GM12878 (cell line): ENCODE results near the gene FBXL19. TPM values are rescaled to one million over a fixed set of nuclear protein-coding genes. Genes with fewer than 3 reads are reported as not detected.

ENCODE experiments used
- ATAC-seq: fragments of 200-7000 bp; cut with Tn5 transposase; 3 replicates; pipeline ENCODE4 v1.9.1; 2020; ENCODE audit warnings: mild to moderate bottlenecking, moderate library complexity
- BruUV-seq: library from RNA; stranded (reverse); fragments of 400-500 nt; replicated peaks from 2 replicates; lab custom pipeline; 2021; lab: Mats Ljungman, UMichigan
- CTCF ChIA-PET: fragments of 300-600 bp; sonication (Branson Sonifier 250); formaldehyde crosslinking; extraction: SDS; loops from one replicate; lab custom pipeline; 2021; ENCODE audit warnings: inconsistent platforms; lab: Yijun Ruan, JAX
- POLR2A ChIA-PET: fragments of 350-600 bp; formaldehyde crosslinking; extraction: SDS; loops from one replicate; lab custom pipeline; 2021; ENCODE audit warnings: inconsistent platforms; lab: Charles Lee
- RAD21 ChIA-PET: fragments of 300-600 bp; sonication (Branson Sonifier 250); formaldehyde crosslinking; loops from one replicate; lab custom pipeline; 2023; ENCODE audit warnings: antibody characterized with exemption; ENCODE audit not compliant: unreplicated experiment; lab: Charles Lee
- SMC1A ChIA-PET: fragments of 300-600 bp; sonication (Branson Sonifier 250); formaldehyde crosslinking; loops from one replicate; lab custom pipeline; 2023; ENCODE audit not compliant: unreplicated experiment, uncharacterized antibody; lab: Charles Lee
- DNase-seq: peaks from one replicate; pipeline ENCODE4 v3.0.0-alpha.2; 2011; ENCODE audit warnings: low read depth, low spot score
- FAIRE-seq: peaks from 3 replicates; lab custom pipeline; 2011; peaks lifted over from hg19 to GRCh38; lab: Jason Lieb, UNC
- H2AFZ ChIP-seq: 2 replicates; pipeline ENCODE4 v1.6.0; 2011; ENCODE audit warnings: low read depth, low read length, control low read depth; ENCODE audit not compliant: control insufficient read depth
- H3K27ac ChIP-seq: 2 replicates; pipeline ENCODE4 v1.5.1; 2011; ENCODE audit warnings: control low read depth; ENCODE audit not compliant: control insufficient read depth, insufficient read depth
- H3K27me3 ChIP-seq, 2 experiments: replicated peaks in 1 of 2; 2 replicates each; pipeline versions ENCODE4 v1.6.0 to v1.6.1; 2011; ENCODE audit warnings: low read length in 1 of 2; ENCODE audit not compliant: control insufficient read depth in 2 of 2, insufficient read depth in 2 of 2
- H3K36me3 ChIP-seq, 2 experiments: 2 replicates each; pipeline ENCODE4 v1.5.1; 2011; ENCODE audit warnings: low read length in 1 of 2; ENCODE audit not compliant: control insufficient read depth in 2 of 2, insufficient read depth in 2 of 2
- H3K4me1 ChIP-seq: 2 replicates; pipeline ENCODE4 v1.6.1; 2011; ENCODE audit warnings: mild to moderate bottlenecking, low read length, moderate library complexity, mixed read lengths; ENCODE audit not compliant: control insufficient read depth, insufficient read depth
- H3K4me2 ChIP-seq: 2 replicates; pipeline ENCODE4 v1.6.0; 2011; ENCODE audit warnings: control low read depth; ENCODE audit not compliant: control insufficient read depth, insufficient read depth
- H3K4me3 ChIP-seq: fragments of 200-600 bp; sonication (generic); 2 replicates; pipeline ENCODE4 v1.5.1; 2016
- H3K79me2 ChIP-seq: 2 replicates; pipeline ENCODE4 v1.6.0; 2011; ENCODE audit warnings: low read length; ENCODE audit not compliant: control insufficient read depth, insufficient read depth
- H3K9ac ChIP-seq: 2 replicates; pipeline ENCODE4 v1.8.0; 2011; ENCODE audit warnings: low read length, control low read depth, mixed read lengths; ENCODE audit not compliant: control insufficient read depth, insufficient read depth
- H3K9me3 ChIP-seq: replicated peaks from 3 replicates; pipeline ENCODE4 v1.5.1; 2011; ENCODE audit warnings: mild to moderate bottlenecking, low read length; ENCODE audit not compliant: control insufficient read depth, insufficient read depth
- H4K20me1 ChIP-seq: 2 replicates; pipeline ENCODE4 v1.6.0; 2011; ENCODE audit not compliant: control insufficient read depth, insufficient read depth
- CREM ChIP-seq: IDR thresholded peaks from 2 replicates; pipeline ENCODE4 v1.6.1; 2014; ENCODE audit warnings: antibody characterized with exemption, low read depth
- CTCF ChIP-seq, 3 experiments: IDR thresholded peaks in 2 of 3; conservative IDR thresholded peaks in 1 of 3; 2 replicates each; pipeline ENCODE4 v1.5.1; 2011; ENCODE audit warnings: low read depth in 3 of 3, low read length in 3 of 3, mild to moderate bottlenecking in 3 of 3, control low read depth in 2 of 3, moderate library complexity in 2 of 3, inconsistent platforms in 1 of 3, mixed read lengths in 1 of 3; ENCODE audit not compliant: control insufficient read depth in 2 of 3, insufficient read depth in 1 of 3; ENCODE audit errors: extremely low read depth in 1 of 3
- SREBF1 ChIP-seq: IDR thresholded peaks from 2 replicates; pipeline ENCODE4 v1.6.1; 2012; ENCODE audit warnings: mild to moderate bottlenecking, low read length
- ZNF622 ChIP-seq: fragments of 450-650 bp; IDR thresholded peaks from 2 replicates; pipeline ENCODE4 v1.6.1; 2017; ENCODE audit warnings: mild to moderate bottlenecking, inconsistent platforms
- WGBS: methylation state at CpG from one replicate; pipeline ENCODE4 v1.1.6; 2016; ENCODE audit warnings: low lambda C conversion rate; ENCODE audit not compliant: insufficient replicate concordance, insufficient coverage; ENCODE audit errors: missing lambda C conversion rate; 5-methylcytosine and 5-hydroxymethylcytosine counted together
- in situ Hi-C: fragments of 300-500 bp; cut with MboI; formaldehyde crosslinking; loops from 9 replicates; pipeline ENCODE4 v1.14.3; 2018; ENCODE audit warnings: mixed read lengths
- intact Hi-C: fragments of 100-400 bp; cut with micrococcal nuclease; formaldehyde crosslinking; loops from one replicate; pipeline ENCODE4 v1.14.2; 2022; ENCODE audit not compliant: unreplicated experiment
- polyA plus RNA-seq, 11 experiments: library from polyadenylated mRNA; depleted of rRNA in 4 of 11; unstranded in 6 of 11; stranded (reverse) in 5 of 11; fragments of >200 nt; fragmentation: Nextera tagmentation in 4 of 11; fragmentation: Illumina TruSeq in 1 of 11; extraction: Ambion mirVana in 4 of 11; extraction: Trizol in 1 of 11; gene quantifications; 1 replicate in 1 of 11; 2 replicates in 10 of 11; pipeline versions ENCODE4 v1.2.1 to v1.2.3, GENCODE V29; 2011 to 2016; ENCODE audit warnings: inconsistent platforms in 2 of 11, missing spikeins in 2 of 11, low read depth in 1 of 11
- total RNA-seq, 4 experiments: library from RNA; depleted of rRNA in 3 of 4; stranded (reverse); fragments of >200 nt in 3 of 4; fragmentation: Illumina TruSeq in 1 of 4; extraction: Trizol in 1 of 4; gene quantifications; 2 replicates each; pipeline versions ENCODE4 v1.2.1 to v1.2.3, GENCODE V29; 2013 to 2021

The FBXL19 gene
- total and polyA plus RNA-seq, 10 of the 15 experiments (the other 5 are each of a cell fraction or from before 2014, with no cell fraction given): 0.02 to 32.1 (median 6.8) TPM; not detected in 1

DNA sequence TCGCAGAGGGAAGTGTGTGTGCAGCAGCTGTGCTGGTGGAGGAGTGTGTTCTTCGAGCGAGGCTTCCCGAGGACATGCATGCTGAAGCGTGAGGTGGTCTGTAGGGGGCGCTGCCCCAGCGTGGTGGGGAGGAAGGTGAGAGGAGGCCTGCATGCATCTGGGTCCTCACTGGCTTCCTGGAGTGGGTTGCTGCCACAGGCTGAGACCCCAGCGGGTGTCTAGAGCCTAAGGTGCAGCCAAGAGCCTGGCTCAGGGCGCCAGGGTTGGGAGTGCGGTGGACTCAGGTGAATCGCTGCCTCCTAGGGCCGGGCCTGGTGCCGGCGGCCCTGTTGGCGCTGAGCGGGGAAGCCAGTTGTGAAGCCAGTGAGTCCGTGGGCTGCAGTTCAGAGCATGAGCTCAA, 54.1 kb downstream of the FBXL19 start:
- H3K4me1 ChIP-seq: no peaks in the 10 kb centered on the region
- ChIA-PET SMC1A (interaction anchor here (1.0 kb wide), 1 partner anchor 165 kb away, joined by 3 read pairs; no protein-coding TSS in a partner anchor), CTCF (interaction anchor here (1.2 kb wide), 1 partner anchor 165 kb away, joined by 4 read pairs; no protein-coding TSS in a partner anchor), RAD21 (no interaction called here), POLR2A (no interaction called here)
- no peaks in the 10 kb centered on the region for H3K9me3 ChIP-seq
- H2AFZ ChIP-seq: no peak overlapping the region
- H3K27ac ChIP-seq: no peak overlapping the region
- no TSS peak for BruUV-seq
- no peak for DNase-seq
- TF ChIP-seq CTCF (IDR thresholded peaks at IDR 0.05 in 2 of 3, conservative IDR thresholded peaks at IDR 0.05 in 1 of 3; ENCODE audit: control insufficient read depth in 2 of 3, extremely low read depth in 1 of 3, insufficient read depth in 1 of 3, low read depth in 3 of 3, low read length in 3 of 3) (peak; percentile 9 to 37 (median 32); a peak in 4 of 6 replicates), CREM (no peak), SREBF1 (no peak), ZNF622 (no peak)
- no peak overlapping the region for H3K4me3 ChIP-seq
- FAIRE-seq: no peak
- no peaks in the 10 kb centered on the region for H3K79me2 ChIP-seq
- H3K9ac ChIP-seq: no peak overlapping the region
- H4K20me1 ChIP-seq: no peaks in the 10 kb centered on the region
- ATAC-seq: 0 out of 3 replicates have a peak, but pooled peaks have one; percentile 29
- in situ Hi-C loops (loop anchor here (25.0 kb wide), 1 partner anchor 460 kb away; the partner anchor contains the start of genes COX6A2 and ZNF843), intact Hi-C loops (no loop called here)
- peaks cover 15 to 31% of the 10 kb centered on the region in 2 experiments; a peak in 3 of 4 replicates for H3K36me3 ChIP-seq
- no peak overlapping the region for H3K4me2 ChIP-seq
- 84% methylated on average over 17 of the region's 17 CpGs for WGBS
- no peaks in the 10 kb centered on the region for H3K27me3 ChIP-seq
